Stomach smooth muscle (tissue), 2 donors: ENCODE measurements around the gene FGF14.

ENCODE experiments used
- H3K27ac ChIP-seq: one replicate; pipeline ENCODE4 v1.7.0; 2013; ENCODE audit warnings: mild to moderate bottlenecking, low read length, inconsistent platforms
- H3K27me3 ChIP-seq, 2 donors: one replicate each; pipeline ENCODE4 v1.7.0; 2013; ENCODE audit warnings: low read length in 2 of 2; ENCODE audit not compliant: insufficient read depth in 2 of 2, control insufficient read depth in 1 of 2
- H3K36me3 ChIP-seq, 2 donors: one replicate each; pipeline ENCODE4 v1.7.0; 2013; ENCODE audit warnings: low read length in 2 of 2; ENCODE audit not compliant: control insufficient read depth in 2 of 2, insufficient read depth in 2 of 2
- H3K4me1 ChIP-seq: one replicate; pipeline ENCODE4 v1.7.0; 2013; ENCODE audit warnings: low read length; ENCODE audit not compliant: control insufficient read depth, insufficient read depth
- H3K4me3 ChIP-seq, 2 donors: one replicate each; pipeline ENCODE4 v1.7.0; 2013; ENCODE audit warnings: low read length in 2 of 2
- H3K9ac ChIP-seq, 2 donors: one replicate each; pipeline ENCODE4 v1.7.0; 2013; ENCODE audit warnings: low read length in 2 of 2, mild to moderate bottlenecking in 1 of 2
- H3K9me3 ChIP-seq, 2 donors: one replicate each; pipeline ENCODE4 v1.7.0; 2013; ENCODE audit warnings: low read length in 2 of 2; ENCODE audit not compliant: control insufficient read depth in 2 of 2
- donor health status: healthy.
- donor health status: Pancreatic carcinoma.

The FGF14 gene

GRCh38 chr13:101811881-101812280 lies 590.0 kb downstream of the FGF14 start:
- Histone ChIP-seq H3K4me1 (no peaks in the 10 kb centered on the region), H3K27ac (no peak overlapping the region), H3K9me3 (no peaks in the 10 kb centered on the region), H3K9ac (no peak overlapping the region), H3K27me3 (no peaks in the 10 kb centered on the region), H3K36me3 (peaks cover 0 to 2% of the 10 kb centered on the region in 2 donors), H3K4me3 (no peak overlapping the region)

GRCh38 chr13:101811284-101811839 lies 590.5 kb downstream of the FGF14 start:
- Histone ChIP-seq H3K9ac (no peak overlapping the region), H3K9me3 (no peaks in the 10 kb centered on the region), H3K27ac (no peak overlapping the region), H3K27me3 (no peaks in the 10 kb centered on the region), H3K4me1 (no peaks in the 10 kb centered on the region), H3K4me3 (no peak overlapping the region), H3K36me3 (peaks cover 0 to 2% of the 10 kb centered on the region in 2 donors)

GRCh38 chr13:101799196-101799595 lies 602.7 kb downstream of the FGF14 start:
- Histone ChIP-seq H3K9ac (no peak overlapping the region), H3K27me3 (no peaks in the 10 kb centered on the region), H3K4me3 (no peak overlapping the region), H3K9me3 (no peaks in the 10 kb centered on the region), H3K4me1 (no peaks in the 10 kb centered on the region), H3K36me3 (no peaks in the 10 kb centered on the region), H3K27ac (no peak overlapping the region)

GRCh38 chr13:101798437-101798836 lies 603.4 kb downstream of the FGF14 start:
- H3K9ac ChIP-seq: no peak overlapping the region
- no peaks in the 10 kb centered on the region for H3K27me3 ChIP-seq

GRCh38 chr13:101795460-101795859 lies 606.4 kb downstream of the FGF14 start:
- no peaks in the 10 kb centered on the region for H3K27me3 ChIP-seq
- no peak overlapping the region for H3K27ac ChIP-seq
- no peaks in the 10 kb centered on the region for H3K4me1 ChIP-seq
- no peaks in the 10 kb centered on the region for H3K36me3 ChIP-seq
- H3K4me3 ChIP-seq: no peak overlapping the region
- no peak overlapping the region for H3K9ac ChIP-seq
- no peaks in the 10 kb centered on the region for H3K9me3 ChIP-seq

More at GRCh38 chr13:101798437-101798836, 603.4 kb downstream of the FGF14 start:
- Histone ChIP-seq H3K4me3 (no peak overlapping the region), H3K4me1 (no peaks in the 10 kb centered on the region), H3K9me3 (no peaks in the 10 kb centered on the region), H3K27ac (no peak overlapping the region), H3K36me3 (no peaks in the 10 kb centered on the region)

- no peak overlapping the region for H3K9ac ChIP-seq
- no peaks in the 10 kb centered on the region for H3K4me1 ChIP-seq
- no peak overlapping the region for H3K4me3 ChIP-seq
- no peaks in the 10 kb centered on the region for H3K36me3 ChIP-seq
- H3K27me3 ChIP-seq: no peaks in the 10 kb centered on the region
- H3K9me3 ChIP-seq: no peaks in the 10 kb centered on the region
- no peak overlapping the region for H3K27ac ChIP-seq
Measured at GRCh38 chr13:101795025-101795424, 606.8 kb downstream of the FGF14 start.

- Histone ChIP-seq H3K36me3 (no peaks in the 10 kb centered on the region), H3K4me3 (no peak overlapping the region), H3K27ac (no peak overlapping the region), H3K27me3 (no peaks in the 10 kb centered on the region), H3K4me1 (no peaks in the 10 kb centered on the region), H3K9me3 (no peaks in the 10 kb centered on the region), H3K9ac (no peak overlapping the region)
Measured at GRCh38 chr13:101792189-101792588, 609.7 kb downstream of the FGF14 start.

- Histone ChIP-seq H3K27me3 (no peaks in the 10 kb centered on the region), H3K4me1 (no peaks in the 10 kb centered on the region), H3K4me3 (no peak overlapping the region), H3K9ac (no peak overlapping the region), H3K9me3 (no peaks in the 10 kb centered on the region), H3K27ac (no peak overlapping the region), H3K36me3 (no peaks in the 10 kb centered on the region)
Measured at GRCh38 chr13:101785858-101786257, 616.0 kb downstream of the FGF14 start.

- no peaks in the 10 kb centered on the region for H3K4me1 ChIP-seq
- H3K36me3 ChIP-seq: no peaks in the 10 kb centered on the region
- H3K9ac ChIP-seq: no peak overlapping the region
- no peaks in the 10 kb centered on the region for H3K9me3 ChIP-seq
- H3K27me3 ChIP-seq: no peaks in the 10 kb centered on the region
- no peak overlapping the region for H3K4me3 ChIP-seq
- no peak overlapping the region for H3K27ac ChIP-seq
Measured at GRCh38 chr13:101784313-101784712, 617.5 kb downstream of the FGF14 start.

- no peaks in the 10 kb centered on the region for H3K4me1 ChIP-seq
- no peaks in the 10 kb centered on the region for H3K27me3 ChIP-seq
- no peak overlapping the region for H3K27ac ChIP-seq
- no peak overlapping the region for H3K9ac ChIP-seq
- H3K36me3 ChIP-seq: no peaks in the 10 kb centered on the region
- no peaks in the 10 kb centered on the region for H3K9me3 ChIP-seq
- no peak overlapping the region for H3K4me3 ChIP-seq
Measured at GRCh38 chr13:101783554-101783953, 618.3 kb downstream of the FGF14 start.

GRCh38 chr13:101780211-101780610 lies 621.6 kb downstream of the FGF14 start:
- Histone ChIP-seq H3K27me3 (no peaks in the 10 kb centered on the region), H3K9me3 (no peaks in the 10 kb centered on the region), H3K4me3 (no peak overlapping the region), H3K36me3 (no peaks in the 10 kb centered on the region), H3K9ac (no peak overlapping the region), H3K27ac (no peak overlapping the region), H3K4me1 (no peaks in the 10 kb centered on the region)
